ENCODE data around the gene CELSR2. TPM values are rescaled to one million over a fixed set of nuclear protein-coding genes. Genes with fewer than 3 reads are reported as not detected.

CELSR2 gene
- total and polyA plus RNA-seq, 2 experiments from 2014 or later: 11.2 to 35.1 TPM

- Histone ChIP-seq H3F3A (replicated peaks; ENCODE audit: low read depth) (0 out of 2 replicates have a peak, but pooled peaks cover 5% of the 10 kb centered on the region), H3K36me3 (ENCODE audit: insufficient read depth) (no peaks in the 10 kb centered on the region; the same call in 1 of the 2 replicates), H3K27ac (ENCODE audit: low read depth) (no peak overlapping the region), H3K9me2 (ENCODE audit: insufficient read depth) (no peaks in the 10 kb centered on the region), H3K4me2 (no peak overlapping the region), H4K20me1 (replicated peaks; ENCODE audit: insufficient read depth) (no peaks in the 10 kb centered on the region), H3K4me3 (no peak overlapping the region), H3K27me3 (ENCODE audit: insufficient read depth) (no peaks in the 10 kb centered on the region), H2AFZ (no peak overlapping the region), H3K79me2 (replicated peaks; ENCODE audit: insufficient read depth) (no peaks in the 10 kb centered on the region), H3K4me1 (ENCODE audit: insufficient read depth) (no peaks in the 10 kb centered on the region; the same call in 1 of the 2 replicates)
- Mint-ChIP-seq H3K9me3 (no peaks in the 10 kb centered on the region; the same call in 1 of the 3 replicates), H3K4me3 (no peak overlapping the region; the same call in 2 of the 3 replicates), H3K27me3 (ENCODE audit: insufficient read depth, low read depth, poor library complexity) (peaks cover 10% of the 10 kb centered on the region), H3K36me3 (ENCODE audit: low read depth) (peaks cover 6% of the 10 kb centered on the region; the same call in 2 of the 3 replicates), H3K27ac (no peak overlapping the region), H3K4me1 (peaks cover 19% of the 10 kb centered on the region)
- TF ChIP-seq ZNF114 (CRISPR knock-in tag; IDR thresholded peaks at IDR 0.05) (peak; percentile 48; the same call in 1 of the 2 replicates), REST (IDR thresholded peaks at IDR 0.05; ENCODE audit: unreplicated experiment) (no peak), NANOG (IDR thresholded peaks at IDR 0.05; ENCODE audit: borderline replicate concordance) (no peak), CTCF (conservative IDR thresholded peaks at IDR 0.05; ENCODE audit: low read depth in 2 of 2) (peak; percentile 96 to 99), EZH2 (IDR thresholded peaks at IDR 0.05; ENCODE audit: low read depth, unreplicated experiment) (no peak), ZNF331 (CRISPR knock-in tag; IDR thresholded peaks at IDR 0.05; ENCODE audit: low read depth) (no peak), CREB1 (CRISPR knock-in tag; IDR thresholded peaks at IDR 0.05; ENCODE audit: low read depth) (peak; percentile 62), POLR2AphosphoS5 (IDR thresholded peaks at IDR 0.05; ENCODE audit: low read depth) (0 out of 2 replicates have a peak, but pooled peaks have one; percentile 49)
- ATAC-seq (peak; percentile 92), DNase-seq (ENCODE audit: low spot score) (peak; percentile 98)
Observed at GRCh38 chr1:109263597-109264378, 14.4 kb downstream of the CELSR2 start.

GRCh38 chr1:109264379-109264755 lies 15.0 kb downstream of the CELSR2 start:
- Histone ChIP-seq H3K36me3 (ENCODE audit: insufficient read depth) (no peaks in the 10 kb centered on the region; the same call in 1 of the 2 replicates), H3K4me3 (no peak overlapping the region), H3K9me2 (ENCODE audit: insufficient read depth) (no peaks in the 10 kb centered on the region), H2AFZ (no peak overlapping the region), H3K27me3 (ENCODE audit: insufficient read depth) (no peaks in the 10 kb centered on the region), H4K20me1 (replicated peaks; ENCODE audit: insufficient read depth) (no peaks in the 10 kb centered on the region), H3F3A (replicated peaks; ENCODE audit: low read depth) (0 out of 2 replicates have a peak, but pooled peaks cover 5% of the 10 kb centered on the region), H3K4me1 (ENCODE audit: insufficient read depth) (no peaks in the 10 kb centered on the region; the same call in 1 of the 2 replicates), H3K27ac (ENCODE audit: low read depth) (no peak overlapping the region), H3K4me2 (no peak overlapping the region), H3K79me2 (replicated peaks; ENCODE audit: insufficient read depth) (no peaks in the 10 kb centered on the region)
- Mint-ChIP-seq H3K27ac (no peak overlapping the region), H3K4me1 (peaks cover 16% of the 10 kb centered on the region), H3K4me3 (no peak overlapping the region), H3K9me3 (no peaks in the 10 kb centered on the region; the same call in 1 of the 3 replicates), H3K36me3 (ENCODE audit: low read depth) (peaks cover 6% of the 10 kb centered on the region; the same call in 2 of the 3 replicates), H3K27me3 (ENCODE audit: insufficient read depth, low read depth, poor library complexity) (peaks cover 10% of the 10 kb centered on the region)
- DNase-seq (ENCODE audit: low spot score) (no peak), ATAC-seq (no peak)
- TF ChIP-seq EZH2phosphoT487 (IDR thresholded peaks at IDR 0.05; ENCODE audit: unreplicated experiment) (no peak), STAT1 (IDR thresholded peaks at IDR 0.05; ENCODE audit: unreplicated experiment) (no peak), NANOG (IDR thresholded peaks at IDR 0.05; ENCODE audit: borderline replicate concordance) (no peak), ZNF114 (CRISPR knock-in tag; IDR thresholded peaks at IDR 0.05) (no peak)
